Regular cardiac myocyte (primary cell): ENCODE results near the gene TMEM259. TPM values are rescaled to one million over a fixed set of nuclear protein-coding genes. Genes with fewer than 3 reads are reported as not detected.

Experiments
- total RNA-seq: library from RNA; depleted of rRNA; stranded (reverse); fragments of >200 nt; gene quantifications from 2 replicates; pipeline ENCODE4 v1.2.3, GENCODE V29; 2014

The TMEM259 gene
- 65.7 and 95.7 TPM in 2 replicates for total RNA-seq

DNA sequence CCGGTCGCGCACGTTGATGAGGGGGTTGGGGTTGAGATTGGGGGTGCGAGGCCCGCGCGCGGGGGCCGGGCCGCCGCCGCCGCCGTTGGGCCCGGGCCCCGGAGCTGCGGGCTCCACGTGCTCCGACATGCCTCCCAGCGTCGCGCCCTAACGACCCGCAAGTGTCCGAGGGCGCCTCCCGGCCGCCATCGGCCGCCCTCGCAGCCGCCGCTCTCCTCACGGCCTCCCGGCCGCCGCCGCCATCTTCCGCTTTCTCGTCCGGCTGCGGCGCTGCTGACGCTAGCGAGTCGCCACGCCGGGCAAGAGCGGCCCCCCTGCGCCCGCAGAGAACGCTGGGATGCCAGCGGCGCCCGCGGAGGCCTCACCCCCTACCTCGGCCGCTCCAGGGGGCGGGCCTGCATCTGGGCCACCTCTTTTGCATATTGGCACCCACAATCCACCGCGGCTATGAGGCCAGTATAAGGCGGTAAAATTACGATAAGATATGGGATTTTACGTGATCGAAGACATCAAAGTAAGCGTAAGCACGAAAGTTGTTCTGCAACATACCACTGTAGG lies at the start of gene TMEM259:
Gene TMEM259, minus strand, starts transcription at position 256 of the 558 bp plus-strand sequence. Its CDS starts 127 bp downstream, at position 129.

DNA sequence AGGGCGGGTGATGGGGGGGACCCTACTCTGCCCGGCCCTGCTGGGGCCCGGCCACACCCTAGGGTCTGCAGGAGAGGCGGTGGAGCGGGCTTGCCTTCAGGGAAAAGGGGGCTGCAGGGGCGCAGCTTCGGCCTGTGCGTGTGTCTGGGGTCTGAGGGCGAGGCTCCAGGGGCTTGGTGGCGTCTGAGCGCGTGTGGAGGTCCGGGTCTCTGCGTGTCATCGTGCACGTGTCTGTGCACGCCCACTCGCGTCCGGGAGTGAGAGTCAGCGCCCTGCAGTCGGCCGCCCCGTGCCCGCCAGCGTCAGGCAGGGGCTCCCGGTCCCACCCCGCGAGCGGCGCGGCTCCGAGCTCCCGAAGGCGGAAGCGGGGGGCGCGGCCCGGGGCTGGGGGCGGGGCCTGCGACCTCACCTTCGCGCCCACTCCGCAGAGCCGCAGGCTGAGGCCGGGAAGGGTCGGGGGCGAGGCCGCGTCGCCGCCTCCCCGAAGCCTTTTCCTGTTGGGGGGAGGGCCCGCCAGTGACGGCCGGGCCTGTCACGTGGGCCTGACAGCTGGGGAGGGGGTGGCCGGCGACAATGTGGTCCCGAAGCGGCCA lies 45.9 kb upstream of the TMEM259 start, which contains the start of gene ARHGAP45:
Gene ARHGAP45, plus strand, starts transcription at position 420 of the 593 bp plus-strand sequence. CDS start 239 bp downstream, outside the sequence.

GRCh38 chr19:1039646-1040475 lies 18.9 kb upstream of the TMEM259 start, which contains the start of gene ABCA7:
TSS of gene ABCA7 (plus strand) at chr19:1040107. CDS start at chr19:1041362, 1,255 bp downstream.

GRCh38 chr19:1025960-1026782 lies 5.2 kb upstream of the TMEM259 start, which contains the start of gene CNN2:
TSS of gene CNN2 (plus strand) at chr19:1026608. CDS start at chr19:1026662, 54 bp downstream.

DNA sequence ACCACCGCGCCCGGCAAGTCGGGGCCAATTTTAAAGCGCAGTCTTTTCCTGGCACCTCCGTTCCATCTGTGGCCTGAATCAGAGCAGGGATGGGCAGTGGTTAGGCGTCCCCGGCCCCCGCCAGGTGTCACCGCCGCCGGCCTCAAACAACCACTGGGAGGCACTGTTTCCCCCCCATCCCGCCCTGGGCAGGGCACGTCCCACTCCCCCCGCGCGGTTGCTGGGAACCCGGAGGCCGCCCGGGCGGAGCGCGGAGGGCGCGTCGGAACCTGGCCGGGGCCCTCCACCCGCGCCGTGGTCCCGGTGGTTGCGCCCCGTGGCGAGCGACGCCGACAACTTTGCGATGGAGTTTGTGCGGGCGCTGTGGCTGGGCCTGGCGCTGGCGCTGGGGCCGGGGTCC lies 20.8 kb downstream of the TMEM259 start, which contains the start of gene GRIN3B:
Gene GRIN3B, plus strand, starts transcription at position 325 of the 400 bp plus-strand sequence. Its CDS starts 19 bp downstream, at position 344.

GRCh38 chr19:984165-984967 lies 36.6 kb downstream of the TMEM259 start, which contains the start of gene WDR18:
TSS of gene WDR18 (plus strand) at chr19:984345. CDS start at chr19:984354, 9 bp downstream.

Other genes with a start within 250 kb of the TMEM259 start
- 56.9 and 163 TPM in 2 replicates for gene PTBP1, start 223.7 kb downstream of the TMEM259 start, total RNA-seq
- gene PLPPR3, start 199.2 kb downstream of the TMEM259 start, total RNA-seq = 0.56 TPM in 1 of 2 replicates, not detected in the other
- gene AZU1, start 193.3 kb downstream of the TMEM259 start, total RNA-seq = not detected in 2 replicates
- gene PRTN3, start 180.1 kb downstream of the TMEM259 start, total RNA-seq = not detected in 2 replicates
- not detected in 2 replicates for gene ELANE, start 168.8 kb downstream of the TMEM259 start, total RNA-seq
- gene CFD, start 161.5 kb downstream of the TMEM259 start, total RNA-seq = 0.38 and 4.5 TPM in 2 replicates
- 19.2 and 21.3 TPM in 2 replicates for gene MED16, start 127.9 kb downstream of the TMEM259 start, total RNA-seq
- not detected in 2 replicates for gene RNU6-9, start 127.6 kb downstream of the TMEM259 start, total RNA-seq
- 18.3 and 18.4 TPM in 2 replicates for gene R3HDM4, start 107.9 kb downstream of the TMEM259 start, total RNA-seq
- gene KISS1R, start 103.8 kb downstream of the TMEM259 start, total RNA-seq = 0.28 TPM in 1 of 2 replicates, not detected in the other
- 12.7 and 15.1 TPM in 2 replicates for gene ARID3A, start 95.1 kb downstream of the TMEM259 start, total RNA-seq
- gene WDR18, start 36.8 kb downstream of the TMEM259 start, total RNA-seq = 36.1 and 64.8 TPM in 2 replicates
- gene GRIN3B, start 20.7 kb downstream of the TMEM259 start, total RNA-seq = under 0.01 TPM in 2 replicates
- gene RNU6-2, start 399 bp upstream of the TMEM259 start, total RNA-seq = not detected in 2 replicates
- gene CNN2, start 5.5 kb upstream of the TMEM259 start, total RNA-seq = 141 and 167 TPM in 2 replicates
- gene ABCA7, start 19.0 kb upstream of the TMEM259 start, total RNA-seq = 5.0 and 5.9 TPM in 2 replicates
- gene ARHGAP45, start 46.0 kb upstream of the TMEM259 start, total RNA-seq = 1.7 and 2.0 TPM in 2 replicates
- 42.8 and 90.5 TPM in 2 replicates for gene POLR2E, start 74.3 kb upstream of the TMEM259 start, total RNA-seq
- gene GPX4, start 82.9 kb upstream of the TMEM259 start, total RNA-seq = 187 and 281 TPM in 2 replicates
- 34.1 and 40.3 TPM in 2 replicates for gene SBNO2, start 153.1 kb upstream of the TMEM259 start, total RNA-seq
- gene STK11, start 184.7 kb upstream of the TMEM259 start, total RNA-seq = 82.9 and 101 TPM in 2 replicates
- 1.7 TPM in 2 replicates for gene CBARP, start 216.9 kb upstream of the TMEM259 start, total RNA-seq
- gene ATP5F1D, start 220.6 kb upstream of the TMEM259 start, total RNA-seq = 11.8 and 29.1 TPM in 2 replicates
- gene MIDN, start 227.5 kb upstream of the TMEM259 start, total RNA-seq = 8.7 and 22.4 TPM in 2 replicates
- 199 and 207 TPM in 2 replicates for gene CIRBP, start 248.2 kb upstream of the TMEM259 start, total RNA-seq